NT2/D1 (cell line): ENCODE measurements around the gene NAXD.

Experiments used
- YY1 ChIP-seq: IDR thresholded peaks from 2 replicates; pipeline ENCODE4 v1.6.1; 2011; ENCODE audit not compliant: insufficient read length, insufficient read depth
- ZNF274 ChIP-seq: IDR thresholded peaks from 2 replicates; pipeline ENCODE4 v1.6.1; 2011; ENCODE audit warnings: mild to moderate bottlenecking, low read depth, low read length

DNA sequence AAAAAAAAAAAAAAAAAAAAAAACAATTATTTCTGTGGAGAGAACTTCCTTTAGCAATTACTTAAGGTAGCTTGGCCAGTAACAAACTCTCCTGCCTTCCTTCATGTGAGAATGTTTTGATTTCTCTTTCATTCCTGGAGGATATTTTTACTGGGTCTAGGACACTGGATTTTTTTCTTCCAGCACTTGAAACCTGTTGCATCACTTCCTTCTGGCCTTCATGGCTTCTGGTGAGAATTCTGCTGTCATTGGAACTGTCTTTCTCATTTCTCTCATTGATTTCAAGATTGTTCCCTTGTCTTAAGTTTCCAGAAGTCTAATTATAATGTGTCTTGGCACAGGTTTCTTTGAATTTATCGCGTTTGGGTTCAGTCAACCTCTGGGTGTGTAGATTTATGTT, 34.5 kb upstream of the NAXD start:
- no peak for TF ChIP-seq YY1
- no peak for TF ChIP-seq ZNF274
